ENCODE measurements around the gene SVOP.
A peak's percentile ranks its signal among the peaks of the same experiment; 100 is the strongest.
"Not testable (repeated sequence)": the region's sequence is repeated elsewhere in the genome, so short reads cannot be mapped to it uniquely, and the experiment has no call there.

The SVOP gene

DNA sequence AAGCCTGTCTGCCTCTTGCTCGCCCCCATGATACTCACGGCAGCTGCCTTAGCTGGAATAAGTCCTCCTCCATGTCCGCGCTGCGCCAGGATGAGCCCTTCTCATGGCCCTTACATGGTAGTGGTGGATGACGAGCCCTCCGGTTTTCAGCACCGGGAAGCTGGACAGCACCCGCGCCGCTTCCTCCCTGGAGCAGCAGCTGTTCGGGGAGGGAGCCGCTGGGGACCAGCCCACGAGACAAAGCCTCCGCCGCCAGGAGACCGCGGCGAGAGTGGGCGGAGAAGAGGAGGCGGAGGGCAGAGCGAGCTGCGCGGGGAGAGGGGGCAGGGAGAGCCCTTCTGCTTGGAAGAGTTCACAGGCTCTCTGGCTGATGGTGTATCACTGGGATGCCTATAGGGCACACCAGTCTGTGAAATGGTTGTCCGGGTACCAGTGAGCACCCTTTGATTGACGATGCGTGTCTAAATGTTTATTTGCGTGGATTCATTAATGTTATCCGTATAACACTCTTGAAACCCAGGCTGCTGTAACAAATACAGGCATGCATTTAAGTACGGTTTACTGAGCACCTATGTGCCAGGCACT is at the start of gene SVOP:
Gene SVOP (minus strand): TSS at position 273 of the 585 bp plus-strand sequence. CDS start 200 bp downstream, at position 73.
- DNase-seq: peak; percentile 10

- DNase-seq: no peak
Observed at GRCh38 chr12:109069307-109070271, 48.7 kb upstream of the SVOP start.

DNA sequence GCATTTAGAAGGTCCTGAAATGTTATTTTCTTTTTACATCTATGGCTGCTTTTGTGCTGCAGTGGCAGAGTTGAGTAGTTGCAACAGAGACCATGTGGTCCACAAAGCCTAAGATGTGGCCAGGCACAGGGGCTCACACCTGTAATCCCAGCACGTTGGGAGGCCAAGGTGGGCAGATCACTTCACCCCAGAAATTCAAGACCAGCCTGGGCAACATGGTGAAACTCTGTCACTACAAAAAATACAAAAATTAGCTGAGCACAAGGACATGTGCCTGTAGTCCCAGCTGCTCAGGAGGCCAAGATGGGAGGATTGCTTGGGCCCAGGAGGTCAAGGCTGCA is 45.0 kb upstream of the SVOP start:
- DNase-seq: no peak

- no peak for DNase-seq
Observed at GRCh38 chr12:109065154-109065852, 44.4 kb upstream of the SVOP start.

GRCh38 chr12:109064143-109064542 is 43.3 kb upstream of the SVOP start:
- DNase-seq: no peak

- no peak for DNase-seq
Observed at GRCh38 chr12:109058773-109059172, 37.9 kb upstream of the SVOP start.

GRCh38 chr12:109057376-109057775 is 36.5 kb upstream of the SVOP start:
- no peak for DNase-seq

- no peak for DNase-seq
Observed at GRCh38 chr12:109056891-109057290, 36.0 kb upstream of the SVOP start.

- no peak for DNase-seq
Observed at GRCh38 chr12:109054520-109054919, 33.7 kb upstream of the SVOP start.

DNA sequence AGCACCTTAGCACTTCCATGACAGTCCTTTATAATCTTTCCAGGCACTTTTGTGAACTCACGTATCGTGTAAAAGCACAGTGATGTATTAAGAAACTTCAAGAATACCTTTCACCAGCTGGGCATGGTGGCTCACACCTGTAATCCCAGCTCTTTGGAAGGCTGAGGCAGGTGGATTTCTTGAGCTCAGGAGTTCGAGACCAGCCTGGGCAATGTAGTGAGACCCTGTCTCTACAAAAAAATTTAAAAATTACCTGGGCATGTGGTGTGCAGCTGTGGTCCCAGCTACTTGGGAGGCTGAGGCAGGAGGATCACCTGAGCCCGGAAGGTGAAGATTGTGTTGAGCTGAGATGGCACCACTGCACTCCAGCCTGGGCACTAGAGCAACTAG is 33.3 kb upstream of the SVOP start:
- DNase-seq: not testable (repeated sequence)

DNA sequence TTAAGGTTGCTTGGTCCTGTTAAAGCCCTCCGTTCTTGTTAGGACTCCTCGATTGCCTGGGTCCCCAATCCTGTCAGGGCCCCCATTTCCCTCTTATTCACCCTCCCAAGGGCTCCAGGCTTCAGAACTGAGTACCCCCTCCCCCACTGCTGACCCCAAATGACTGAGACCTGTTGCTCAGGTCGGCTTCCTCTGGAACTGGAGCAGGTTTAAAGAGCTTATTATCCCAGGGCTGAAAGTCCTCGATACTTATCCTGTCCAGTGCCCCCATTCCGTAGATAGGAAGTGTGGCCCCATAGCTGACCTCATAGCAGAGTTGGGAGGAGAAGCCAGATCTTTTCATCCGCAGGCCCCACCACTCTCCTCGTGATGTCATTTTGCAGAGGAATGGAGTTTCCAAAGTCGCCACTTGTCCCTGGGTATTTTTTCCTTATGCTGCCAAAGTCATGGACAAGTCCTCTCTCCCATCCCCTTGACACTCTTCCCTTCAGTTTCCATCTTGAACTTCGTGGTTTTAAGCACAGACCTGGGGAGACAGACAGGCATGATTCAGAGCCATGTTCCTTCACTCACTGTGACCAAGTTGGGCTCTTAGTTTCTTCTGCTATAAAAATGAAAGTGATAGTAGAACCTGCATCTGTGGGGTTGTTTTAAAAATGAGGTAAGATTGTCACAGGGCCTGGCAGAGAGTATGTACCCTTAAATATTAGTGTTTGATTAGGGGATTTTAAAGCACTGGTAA is 32.7 kb upstream of the SVOP start:
- no peak for DNase-seq

- DNase-seq: peak; percentile 83
Observed at GRCh38 chr12:109052414-109053323, 31.8 kb upstream of the SVOP start, which contains the start of gene USP30. Gene USP30 (plus strand): TSS chr12:109052576. CDS start chr12:109052679, 103 bp downstream.

- no peak for DNase-seq
Observed at GRCh38 chr12:109052097-109052413, 31.2 kb upstream of the SVOP start.

DNA sequence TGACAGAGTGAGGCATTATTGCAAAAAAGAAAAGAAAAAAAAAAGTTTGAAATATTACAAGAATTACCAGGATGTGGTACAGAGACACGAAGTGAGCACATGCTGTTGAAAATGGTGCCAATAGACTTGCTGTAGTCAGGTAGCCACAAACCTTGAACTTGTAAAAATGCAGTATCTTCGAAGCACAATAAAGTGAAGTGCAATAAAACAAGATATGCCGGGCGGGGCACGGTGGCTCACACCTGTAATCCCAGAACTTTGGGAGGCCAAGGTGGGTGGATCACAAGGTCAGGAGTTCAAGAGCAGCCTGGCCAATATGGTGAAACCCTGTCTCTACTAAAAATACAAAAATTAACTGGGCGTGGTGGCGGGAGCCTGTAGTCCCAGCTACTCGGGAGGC is 28.9 kb upstream of the SVOP start:
- not testable (repeated sequence) for DNase-seq

DNA sequence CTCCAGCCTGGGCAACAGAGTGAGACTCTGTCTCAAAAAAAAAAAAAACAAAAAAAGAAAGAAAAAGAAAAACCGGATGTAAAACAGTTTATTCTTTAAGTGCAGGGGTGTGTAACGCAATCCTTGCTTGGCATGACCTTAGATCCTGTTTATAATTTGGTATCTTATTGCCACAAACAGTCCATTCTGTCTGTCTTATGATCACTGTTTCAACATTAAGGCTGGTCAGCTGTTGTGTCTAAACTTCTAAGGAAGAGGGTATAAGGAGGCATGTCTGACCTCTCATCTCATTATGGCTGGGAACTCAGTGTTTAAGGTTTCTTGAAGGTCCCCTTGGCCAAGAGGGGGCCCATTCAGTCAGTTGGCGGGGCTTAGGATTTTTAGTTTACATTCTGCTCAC is 27.8 kb upstream of the SVOP start:
- not testable (repeated sequence) for DNase-seq

- DNase-seq: no peak
Observed at GRCh38 chr12:109047081-109047805, 26.4 kb upstream of the SVOP start.

GRCh38 chr12:109044241-109044640 is 23.4 kb upstream of the SVOP start:
- DNase-seq: no peak

DNA sequence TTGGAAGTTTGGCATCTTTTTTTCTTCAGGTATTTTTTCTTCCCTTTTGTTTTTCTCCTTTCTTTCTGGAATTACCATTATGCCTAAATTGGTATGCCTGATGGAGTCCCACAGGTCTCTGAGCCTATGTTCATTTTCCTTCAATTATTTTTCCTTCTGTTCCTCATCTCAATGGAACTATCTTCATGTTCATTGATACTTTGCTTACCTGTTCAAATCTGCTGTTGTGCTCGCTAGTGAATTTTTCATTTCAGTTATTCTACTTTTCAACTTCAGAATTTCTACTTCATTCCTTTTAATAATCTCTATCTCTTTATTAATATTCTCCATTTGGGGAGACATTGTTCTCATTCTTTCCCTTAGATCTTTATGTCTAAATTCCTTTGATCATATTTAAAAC is 16.1 kb upstream of the SVOP start:
- no peak for DNase-seq

DNA sequence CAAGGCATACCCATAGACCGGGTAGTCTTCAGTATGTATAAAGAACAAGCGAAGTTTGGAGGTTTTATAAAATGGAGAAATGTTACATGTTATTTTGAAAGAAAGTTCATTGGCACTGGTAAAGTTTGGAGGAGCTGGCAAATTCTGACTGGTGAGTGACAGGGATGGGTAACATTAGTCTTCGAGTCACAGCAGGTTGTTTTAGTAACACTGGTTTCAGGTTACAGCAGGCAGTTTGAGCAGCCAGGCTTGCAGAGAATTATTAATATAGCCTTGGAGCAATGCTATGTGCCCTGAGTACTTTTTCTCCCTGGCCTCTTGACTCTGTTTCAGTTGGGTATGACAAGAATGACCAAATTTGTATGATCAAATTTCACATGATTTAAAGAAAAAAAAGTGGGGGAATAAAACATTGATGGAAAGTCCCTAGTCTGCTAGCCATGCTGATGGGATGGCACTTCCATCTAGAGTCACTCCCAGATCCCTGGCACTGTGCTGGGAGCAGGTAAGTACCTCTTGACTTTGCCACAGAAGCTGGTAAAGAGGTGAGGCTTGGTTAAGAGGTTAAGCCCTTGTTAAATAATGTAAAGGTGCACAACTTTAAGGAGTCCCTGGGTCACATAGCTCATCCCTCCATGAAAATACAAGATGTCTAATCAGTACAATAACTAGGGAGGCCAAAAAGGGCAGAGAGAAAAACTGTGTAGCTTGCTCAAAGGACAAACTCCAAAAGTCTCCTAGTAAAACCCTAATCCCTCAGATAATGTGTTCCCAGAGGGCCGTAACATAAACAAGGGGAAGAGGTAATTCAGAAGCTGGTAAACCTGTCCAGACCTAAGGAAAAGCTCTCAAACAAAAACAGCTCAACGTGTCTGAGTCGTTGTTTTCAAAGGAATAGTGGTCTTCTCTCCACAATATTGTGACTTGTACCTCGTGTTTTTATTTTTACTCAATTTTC is 12.7 kb upstream of the SVOP start:
- no peak for DNase-seq

DNA sequence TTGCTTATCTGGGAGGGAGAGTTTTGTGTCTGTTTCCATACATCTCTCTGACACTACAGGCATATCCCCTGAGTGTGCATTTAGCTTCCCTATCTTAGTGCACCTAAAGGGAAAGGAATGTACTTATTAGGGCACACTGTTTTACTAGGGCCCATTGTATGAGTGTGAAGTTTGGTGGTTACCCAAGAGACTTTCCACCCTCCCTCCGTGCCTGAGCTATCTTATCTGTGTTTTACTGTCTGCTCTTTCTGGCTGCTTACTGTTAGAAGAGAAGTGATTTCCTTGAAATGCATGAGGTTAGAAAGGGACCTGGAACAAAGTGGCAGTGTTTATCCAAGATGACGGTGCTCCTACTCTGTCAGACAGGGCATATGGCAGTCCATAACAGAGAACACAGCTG is 8.5 kb upstream of the SVOP start:
- DNase-seq: no peak
